GM18499 (cell line): ENCODE measurements around the gene TEDDM1.
"Not testable (repeated sequence)": the region's sequence is repeated elsewhere in the genome, so short reads cannot be mapped to it uniquely, and the experiment has no call there.

Source experiments
- ATAC-seq: cut with Tn5 transposase; IDR thresholded peaks from one replicate; pipeline ENCODE4 v1.9.1; 2021; ENCODE audit warnings: moderate number of reproducible peaks; ENCODE audit not compliant: insufficient read depth, unreplicated experiment

Gene TEDDM1

GRCh38 chr1:182383037-182383661 is 17.3 kb downstream of the TEDDM1 start:
- no peak for ATAC-seq

GRCh38 chr1:182381962-182382819 is 18.3 kb downstream of the TEDDM1 start:
- no peak for ATAC-seq

- ATAC-seq: no peak
These were observed 20.3 kb downstream of the TEDDM1 start for GRCh38 chr1:182380199-182380598.

- ATAC-seq: not testable (repeated sequence)
These were observed 20.7 kb downstream of the TEDDM1 start for GRCh38 chr1:182379781-182380180.

GRCh38 chr1:182376936-182377574 is 23.4 kb downstream of the TEDDM1 start:
- no peak for ATAC-seq

- no peak for ATAC-seq
These were observed 26.2 kb downstream of the TEDDM1 start for GRCh38 chr1:182374101-182374834.

GRCh38 chr1:182370532-182370931 is 29.9 kb downstream of the TEDDM1 start:
- no peak for ATAC-seq

- ATAC-seq: no peak
These were observed 31.6 kb downstream of the TEDDM1 start for GRCh38 chr1:182368903-182369302.

GRCh38 chr1:182368358-182368757 is 32.1 kb downstream of the TEDDM1 start:
- ATAC-seq: no peak

GRCh38 chr1:182367926-182368325 is 32.5 kb downstream of the TEDDM1 start:
- no peak for ATAC-seq

- no peak for ATAC-seq
These were observed 33.9 kb downstream of the TEDDM1 start for GRCh38 chr1:182366596-182366995.

- ATAC-seq: no peak
These were observed 40.8 kb downstream of the TEDDM1 start for GRCh38 chr1:182359645-182360044.

GRCh38 chr1:182357913-182358312 is 42.6 kb downstream of the TEDDM1 start:
- ATAC-seq: no peak

- ATAC-seq: no peak
These were observed 43.3 kb downstream of the TEDDM1 start for GRCh38 chr1:182357171-182357570.

- no peak for ATAC-seq
These were observed 44.8 kb downstream of the TEDDM1 start for GRCh38 chr1:182355723-182356098.

- ATAC-seq: no peak
These were observed 48.6 kb downstream of the TEDDM1 start for GRCh38 chr1:182351790-182352364.

GRCh38 chr1:182350839-182351238 is 49.6 kb downstream of the TEDDM1 start:
- ATAC-seq: no peak

GRCh38 chr1:182348961-182349747 is 51.3 kb downstream of the TEDDM1 start:
- ATAC-seq: no peak
